Subcutaneous abdominal adipose tissue (tissue), 5 donors: Measurements from ENCODE around the gene UBQLN1.
"Not testable (repeated sequence)": the region's sequence is repeated elsewhere in the genome, so short reads cannot be mapped to it uniquely, and the experiment has no call there.

Experiments
- H3K27ac ChIP-seq: one replicate; pipeline ENCODE4 v1.7.0; 2013; ENCODE audit warnings: low read depth, mild to moderate bottlenecking, inconsistent platforms, low read length, moderate library complexity
- H3K27me3 ChIP-seq, 5 donors: one replicate each; pipeline ENCODE4 v1.7.0; 2013; ENCODE audit warnings: low read length in 5 of 5, inconsistent platforms in 1 of 5; ENCODE audit not compliant: control insufficient read depth in 5 of 5, insufficient read depth in 4 of 5
- H3K36me3 ChIP-seq, 5 donors: one replicate each; pipeline ENCODE4 v1.7.0; 2013; ENCODE audit warnings: low read length in 5 of 5; ENCODE audit not compliant: control insufficient read depth in 5 of 5, insufficient read depth in 5 of 5
- H3K4me1 ChIP-seq, 5 donors: one replicate each; pipeline ENCODE4 v1.7.0; 2013; ENCODE audit warnings: low read length in 5 of 5, mild to moderate bottlenecking in 3 of 5, moderate library complexity in 1 of 5; ENCODE audit not compliant: control insufficient read depth in 5 of 5, insufficient read depth in 5 of 5
- H3K4me3 ChIP-seq, 5 donors: one replicate each; pipeline ENCODE4 v1.7.0; 2013; ENCODE audit warnings: low read length in 5 of 5, low read depth in 1 of 5
- H3K9ac ChIP-seq, 5 donors: one replicate each; pipeline ENCODE4 v1.7.0; 2013; ENCODE audit warnings: low read length in 5 of 5, mild to moderate bottlenecking in 4 of 5, moderate library complexity in 3 of 5
- H3K9me3 ChIP-seq, 5 donors: one replicate each; pipeline ENCODE4 v1.7.0; 2013; ENCODE audit warnings: low read length in 5 of 5; ENCODE audit not compliant: control insufficient read depth in 5 of 5
- donor health status: healthy.
- donor health status: healthy.
- donor health status: healthy.
- donor health status: healthy.
- donor health status: healthy.

UBQLN1 gene

GRCh38 chr9:83715794-83716193, 8.0 kb upstream of the UBQLN1 start:
- Histone ChIP-seq H3K9ac (no peak overlapping the region), H3K27me3 (no peaks in the 10 kb centered on the region), H3K36me3 (no peaks in the 10 kb centered on the region), H3K27ac (no peak overlapping the region), H3K4me3 (no peak overlapping the region), H3K9me3 (peaks cover 0 to 8% (median 2%) of the 10 kb centered on the region in 5 donors), H3K4me1 (peaks cover 0 to 7% (median 0%) of the 10 kb centered on the region in 5 donors)

DNA sequence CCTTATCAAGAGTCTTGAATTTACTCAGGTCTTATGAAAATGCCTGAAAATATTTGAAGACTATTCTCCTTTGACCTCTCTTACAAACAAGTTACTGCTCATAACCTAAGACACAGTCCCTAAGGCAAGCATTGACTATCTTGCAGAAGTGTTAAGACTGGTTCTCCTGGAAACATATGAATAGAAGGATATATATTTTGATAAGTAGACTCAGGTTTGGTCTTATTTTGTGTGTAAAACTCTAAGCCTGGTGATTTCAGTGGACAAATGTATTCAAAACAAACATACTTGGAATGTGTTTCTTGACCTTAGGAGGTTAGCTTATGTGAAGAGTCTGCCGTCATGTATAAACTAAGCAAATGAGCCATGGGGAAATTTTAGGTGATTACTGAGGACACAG, 7.5 kb upstream of the UBQLN1 start:
- Histone ChIP-seq H3K27ac (no peak overlapping the region), H3K9ac (no peak overlapping the region), H3K4me3 (no peak overlapping the region), H3K9me3 (peaks cover 0 to 8% (median 2%) of the 10 kb centered on the region in 5 donors), H3K27me3 (no peaks in the 10 kb centered on the region), H3K36me3 (no peaks in the 10 kb centered on the region), H3K4me1 (peaks cover 0 to 7% (median 0%) of the 10 kb centered on the region in 5 donors)

GRCh38 chr9:83714329-83714728, 6.6 kb upstream of the UBQLN1 start:
- Histone ChIP-seq H3K9me3 (peaks cover 0 to 8% (median 2%) of the 10 kb centered on the region in 5 donors), H3K27me3 (no peaks in the 10 kb centered on the region), H3K4me1 (peaks cover 0 to 4% (median 0%) of the 10 kb centered on the region in 5 donors), H3K9ac (no peak overlapping the region), H3K36me3 (no peaks in the 10 kb centered on the region), H3K27ac (no peak overlapping the region), H3K4me3 (no peak overlapping the region)

- H3K4me1 ChIP-seq = peaks cover 3 to 28% (median 25%) of the 10 kb centered on the region in 5 donors
- no peaks in the 10 kb centered on the region for H3K36me3 ChIP-seq
- H3K27ac ChIP-seq = peak overlapping the region; percentile 100
- H3K9me3 ChIP-seq = no peaks in the 10 kb centered on the region
- peak overlapping the region; percentile 95 to 100 (median 99) for H3K9ac ChIP-seq
- H3K4me3 ChIP-seq = peak overlapping the region; percentile 88 to 94 (median 92)
- no peaks in the 10 kb centered on the region for H3K27me3 ChIP-seq
Observed at GRCh38 chr9:83708515-83709158, 879 bp upstream of the UBQLN1 start.

GRCh38 chr9:83707518-83707767, 315 bp downstream of the UBQLN1 start:
- H3K9me3 ChIP-seq = no peaks in the 10 kb centered on the region
- H3K9ac ChIP-seq = peak overlapping the region; percentile 63 to 100 (median 98)
- peak overlapping the region; percentile 100 for H3K27ac ChIP-seq
- H3K36me3 ChIP-seq = no peaks in the 10 kb centered on the region
- H3K4me3 ChIP-seq = peak overlapping the region; percentile 76 to 94 (median 92)
- H3K27me3 ChIP-seq = no peaks in the 10 kb centered on the region
- H3K4me1 ChIP-seq = peaks cover 3 to 36% (median 28%) of the 10 kb centered on the region in 5 donors

GRCh38 chr9:83706676-83707517, 861 bp downstream of the UBQLN1 start:
- Histone ChIP-seq H3K4me1 (peaks cover 3 to 40% (median 31%) of the 10 kb centered on the region in 5 donors), H3K9ac (peak overlapping the region; percentile 63 to 100 (median 98)), H3K9me3 (no peaks in the 10 kb centered on the region), H3K36me3 (no peaks in the 10 kb centered on the region), H3K27me3 (no peaks in the 10 kb centered on the region), H3K27ac (peak overlapping the region; percentile 100), H3K4me3 (peak overlapping the region; percentile 76 to 94 (median 92))

GRCh38 chr9:83705219-83705651, 2.5 kb downstream of the UBQLN1 start:
- H3K36me3 ChIP-seq, H3K27me3 ChIP-seq, H3K9ac ChIP-seq, H3K9me3 ChIP-seq: not testable (repeated sequence)
- H3K4me1 ChIP-seq = peaks cover 3 to 55% (median 44%) of the 10 kb centered on the region in 5 donors
- peak overlapping the region; percentile 100 for H3K27ac ChIP-seq
- peak overlapping the region in 2 of 5 donors; percentile 89 to 94 for H3K4me3 ChIP-seq

DNA sequence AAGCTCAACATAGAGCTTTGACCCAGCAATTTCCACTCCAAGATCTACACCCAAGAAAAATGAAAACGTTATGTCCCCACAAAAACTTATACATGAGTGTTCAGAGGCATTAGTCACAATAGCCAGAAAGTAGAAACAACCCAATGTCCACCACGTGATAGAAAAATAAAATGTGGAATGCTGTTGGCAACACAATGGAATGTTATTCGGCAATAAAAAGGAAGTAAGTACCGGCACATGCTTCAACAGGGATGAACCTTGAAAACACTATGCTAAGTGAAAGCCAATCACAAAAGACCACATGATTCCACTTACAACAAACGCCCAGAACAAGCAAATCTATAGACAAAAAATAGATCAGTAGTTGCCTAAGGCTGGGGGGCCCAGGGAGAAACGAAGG, 6.0 kb downstream of the UBQLN1 start:
- H3K4me1 ChIP-seq = peaks cover 3 to 52% (median 35%) of the 10 kb centered on the region in 5 donors
- H3K27ac ChIP-seq = no peak overlapping the region
- no peaks in the 10 kb centered on the region for H3K9me3 ChIP-seq
- H3K27me3 ChIP-seq = no peaks in the 10 kb centered on the region
- no peak overlapping the region for H3K4me3 ChIP-seq
- H3K9ac ChIP-seq = no peak overlapping the region
- no peaks in the 10 kb centered on the region for H3K36me3 ChIP-seq

DNA sequence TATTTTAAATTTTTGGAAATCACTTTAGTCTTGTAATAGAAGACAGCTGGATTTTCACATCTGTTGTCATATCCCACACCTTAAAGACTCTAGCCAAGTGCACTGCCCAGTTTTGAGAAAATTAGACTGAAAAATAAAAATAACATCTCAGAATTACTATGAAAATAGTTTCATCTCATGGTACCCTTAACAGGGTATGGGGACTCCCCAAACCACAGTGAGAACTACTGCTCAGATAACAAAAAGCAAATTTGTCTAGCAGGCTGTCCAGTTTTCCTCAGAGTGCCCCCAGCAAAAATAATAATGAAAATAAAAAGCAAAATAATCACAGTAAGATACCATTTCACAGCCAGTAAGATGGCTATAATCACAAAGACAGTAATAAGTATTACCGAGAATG, 6.5 kb downstream of the UBQLN1 start:
- no peaks in the 10 kb centered on the region for H3K36me3 ChIP-seq
- no peaks in the 10 kb centered on the region for H3K9me3 ChIP-seq
- H3K27me3 ChIP-seq = no peaks in the 10 kb centered on the region
- H3K4me1 ChIP-seq = peaks cover 3 to 48% (median 31%) of the 10 kb centered on the region in 5 donors
- H3K9ac ChIP-seq = no peak overlapping the region
- no peak overlapping the region for H3K4me3 ChIP-seq
- H3K27ac ChIP-seq = no peak overlapping the region

DNA sequence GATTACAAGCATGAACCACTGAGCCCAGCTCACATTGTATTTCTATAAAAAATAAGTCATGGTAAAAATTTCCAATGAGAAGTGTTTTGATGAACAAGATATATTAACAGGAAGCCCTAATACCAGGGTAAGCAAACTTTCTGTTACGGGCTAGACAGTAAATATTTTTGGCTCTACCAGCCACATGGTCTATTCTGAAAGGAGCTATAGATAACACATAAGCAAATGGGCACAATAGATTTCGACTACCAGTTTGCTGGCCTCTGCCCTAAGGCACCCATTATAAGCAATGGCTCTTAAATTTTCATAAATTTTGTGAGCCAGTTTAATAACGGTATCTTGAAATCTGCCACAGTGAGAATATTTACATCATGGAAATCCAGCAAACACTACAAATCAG, 8.1 kb downstream of the UBQLN1 start:
- H3K27ac ChIP-seq = no peak overlapping the region
- no peaks in the 10 kb centered on the region for H3K27me3 ChIP-seq
- H3K9me3 ChIP-seq = no peaks in the 10 kb centered on the region
- H3K9ac ChIP-seq = no peak overlapping the region
- H3K4me3 ChIP-seq = no peak overlapping the region
- peaks cover 0 to 38% (median 20%) of the 10 kb centered on the region in 5 donors for H3K4me1 ChIP-seq
- no peaks in the 10 kb centered on the region for H3K36me3 ChIP-seq
